RWPE1 (cell line): ENCODE measurements around the gene SLCO1B1.

Experiments
- CTCF ChIA-PET: fragments of 350-600 bp; sonication (Branson Sonifier 250); formaldehyde crosslinking; extraction: SDS; loops from one replicate; lab custom pipeline; 2021; lab: Yijun Ruan, JAX
- POLR2A ChIA-PET: fragments of 400-600 bp; formaldehyde crosslinking; extraction: SDS; loops from one replicate; lab custom pipeline; 2020; ENCODE audit warnings: antibody characterized with exemption; ENCODE audit not compliant: low non-redundant PET; lab: Yijun Ruan, JAX
- DNase-seq: peaks from one replicate; pipeline ENCODE4 v3.0.0; 2012; ENCODE audit warnings: low spot score
- H3K27ac ChIP-seq: fragments of 450-650 bp; 2 replicates; pipeline ENCODE4 v1.5.1; 2017
- CTCF ChIP-seq: fragments of 450-650 bp; conservative IDR thresholded peaks from 2 replicates; pipeline ENCODE4 v1.5.1; 2017; ENCODE audit warnings: low read depth, mild to moderate bottlenecking

SLCO1B1 gene

DNA sequence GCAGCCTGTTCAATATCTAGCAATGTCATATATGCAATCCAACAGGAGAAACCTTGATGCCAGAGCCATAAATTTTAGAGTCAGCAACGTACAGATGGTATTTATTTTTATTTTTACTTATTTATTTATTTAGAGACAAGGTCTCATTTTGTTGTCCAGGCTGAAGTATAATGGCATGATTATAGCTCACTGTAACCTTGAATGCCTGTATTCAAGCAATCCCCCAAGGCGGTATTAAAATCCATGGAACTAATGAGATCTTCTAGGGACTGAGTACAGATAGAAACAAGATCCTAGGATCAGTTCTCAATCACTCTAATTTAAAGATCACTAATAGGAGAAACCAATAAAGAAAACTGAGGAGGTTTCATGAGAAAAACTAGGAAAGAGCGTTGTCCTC is 89.3 kb downstream of the SLCO1B1 start:
- H3K27ac ChIP-seq, result no peak overlapping the region
- CTCF ChIA-PET, result no interaction called here
- no peak for DNase-seq
- POLR2A ChIA-PET, result no interaction called here
- no peak for TF ChIP-seq CTCF

GRCh38 chr12:21221072-21221471 is 90.1 kb downstream of the SLCO1B1 start:
- CTCF ChIA-PET, result no interaction called here
- TF ChIP-seq CTCF, result no peak
- POLR2A ChIA-PET, result no interaction called here
- DNase-seq, result no peak
- no peak overlapping the region for H3K27ac ChIP-seq

DNA sequence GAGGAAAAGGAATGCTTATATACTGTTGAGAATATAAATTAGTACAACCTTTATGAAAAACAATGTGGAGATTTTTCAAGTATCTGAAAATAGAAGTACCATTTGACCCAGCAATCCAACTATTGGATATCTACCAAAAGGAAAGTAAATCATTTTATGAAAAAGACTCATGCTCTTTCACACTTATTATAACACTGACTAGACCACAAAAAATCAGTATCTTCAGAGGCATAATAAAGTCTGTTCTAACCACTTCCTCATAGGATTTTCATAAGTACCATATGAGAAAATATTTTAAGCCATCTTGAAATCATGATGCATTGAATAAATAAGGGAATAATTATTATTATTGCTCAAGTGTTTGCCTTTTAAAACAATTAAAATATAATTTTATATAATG is 90.8 kb downstream of the SLCO1B1 start:
- no peak overlapping the region for H3K27ac ChIP-seq
- ChIA-PET CTCF (no interaction called here), POLR2A (no interaction called here)
- no peak for DNase-seq
- no peak for TF ChIP-seq CTCF

GRCh38 chr12:21223930-21224329 is 92.9 kb downstream of the SLCO1B1 start:
- ChIA-PET CTCF (no interaction called here), POLR2A (no interaction called here)
- no peak overlapping the region for H3K27ac ChIP-seq
- no peak for DNase-seq
- TF ChIP-seq CTCF, result no peak

DNA sequence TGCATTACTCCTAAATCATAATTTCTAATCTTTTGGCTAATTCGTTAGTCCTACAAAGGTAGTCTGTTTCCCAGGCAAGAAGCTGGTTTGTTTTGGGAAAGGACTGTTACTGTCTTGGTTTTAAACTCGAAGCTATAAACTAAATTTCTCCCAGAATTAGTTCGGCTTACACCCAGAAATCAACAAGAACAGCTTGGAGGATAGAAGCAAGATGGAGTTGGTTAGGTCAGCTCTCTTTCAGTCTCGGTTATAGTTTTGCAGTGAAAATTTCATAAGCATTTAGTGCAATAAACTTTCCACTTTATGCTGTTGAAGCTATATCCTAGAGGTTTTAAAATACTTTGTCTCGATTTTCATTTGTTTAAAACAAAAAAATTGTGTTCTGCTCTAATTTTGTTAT is 103.4 kb downstream of the SLCO1B1 start:
- no peak overlapping the region for H3K27ac ChIP-seq
- POLR2A ChIA-PET, result no interaction called here
- no peak for DNase-seq
- CTCF ChIA-PET, result no interaction called here
- TF ChIP-seq CTCF, result no peak

DNA sequence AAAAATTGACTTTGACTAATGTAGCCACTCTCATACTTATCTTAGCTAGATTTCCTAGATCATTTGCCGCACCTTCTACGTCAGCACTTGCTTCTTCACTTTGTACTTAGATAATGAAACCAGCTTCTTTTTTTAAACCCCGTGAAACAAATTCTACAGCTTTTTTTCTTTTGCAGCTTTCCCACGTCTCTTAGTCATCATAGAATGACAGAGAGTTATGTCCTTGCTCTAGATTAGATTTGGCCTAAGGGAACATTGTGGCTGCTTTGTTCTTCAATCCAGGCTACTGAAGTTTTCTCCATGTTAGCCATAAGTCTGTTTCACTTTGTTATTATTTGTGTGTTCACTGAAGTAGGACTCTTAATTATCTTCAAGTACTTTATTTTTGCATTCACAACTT is 108.9 kb downstream of the SLCO1B1 start:
- ChIA-PET CTCF (no interaction called here), POLR2A (no interaction called here)
- no peak for TF ChIP-seq CTCF
- no peak for DNase-seq
- H3K27ac ChIP-seq, result no peak overlapping the region

DNA sequence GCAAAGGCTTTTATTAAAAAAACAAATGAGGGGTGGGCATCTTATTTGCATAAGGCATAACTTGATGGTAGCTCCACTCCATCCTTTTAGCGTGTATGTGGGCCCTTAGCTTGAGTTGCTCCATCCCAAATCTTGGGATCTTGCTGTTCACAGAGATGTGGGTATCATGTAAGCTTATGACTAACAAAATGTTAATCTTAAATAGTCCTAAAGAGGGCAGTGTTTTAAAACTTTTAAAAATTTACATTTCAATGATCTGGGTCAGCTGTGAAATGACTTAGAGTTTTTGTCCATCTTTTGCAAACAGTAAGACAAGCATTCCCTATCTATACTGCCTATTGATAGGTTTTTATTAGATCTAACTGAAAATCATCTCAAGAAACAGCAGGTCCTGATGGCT is 117.7 kb downstream of the SLCO1B1 start:
- no peak for DNase-seq
- no peak for TF ChIP-seq CTCF
- POLR2A ChIA-PET, result no interaction called here
- H3K27ac ChIP-seq, result no peak overlapping the region
- CTCF ChIA-PET, result no interaction called here
